HG03280 (cell line): ENCODE results near the gene CHD2.

Experiments
- ATAC-seq: cut with Tn5 transposase; IDR thresholded peaks from one replicate; pipeline ENCODE4 v1.9.1; 2021; ENCODE audit warnings: mild to moderate bottlenecking, moderate library complexity; ENCODE audit not compliant: unreplicated experiment

CHD2 gene

DNA sequence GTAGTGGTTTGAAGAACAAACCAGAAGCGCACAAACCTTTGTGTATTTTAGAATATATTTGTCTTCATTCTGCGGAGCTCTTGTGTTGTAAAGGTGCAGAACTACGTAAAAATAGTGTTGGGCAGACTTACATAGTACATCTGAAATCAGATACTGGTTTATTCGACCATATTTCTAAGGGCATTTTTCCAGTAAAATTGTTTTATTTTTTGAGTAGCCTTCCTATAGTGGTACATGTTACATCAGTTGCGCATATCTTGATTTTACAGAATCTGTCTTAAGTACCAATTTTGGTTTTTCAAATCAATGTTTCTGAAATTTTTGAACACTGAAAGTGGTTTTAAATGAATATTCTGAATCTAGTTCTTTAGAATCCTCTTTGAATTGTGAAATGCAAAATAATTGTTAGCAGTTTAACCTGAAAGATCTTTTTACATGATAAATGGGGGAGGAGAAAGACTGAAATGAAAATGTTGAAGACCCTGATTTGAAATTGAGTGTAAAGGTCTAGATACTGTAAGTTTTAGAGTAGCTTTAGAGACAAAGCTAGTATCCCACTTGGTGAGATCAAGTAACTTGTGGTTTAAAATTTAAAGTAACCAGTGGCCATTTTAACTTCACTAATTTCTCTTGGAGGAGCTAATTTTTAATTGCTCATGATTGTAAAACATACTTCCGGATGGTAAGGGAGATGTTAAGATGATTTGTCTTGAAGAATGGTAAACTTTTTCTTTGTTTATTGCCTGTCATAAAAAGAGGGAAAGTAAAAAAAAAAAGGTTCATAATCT, 15.5 kb upstream of the CHD2 start:
- ATAC-seq: no peak

GRCh38 chr15:92885224-92886041, 14.7 kb upstream of the CHD2 start:
- no peak for ATAC-seq

DNA sequence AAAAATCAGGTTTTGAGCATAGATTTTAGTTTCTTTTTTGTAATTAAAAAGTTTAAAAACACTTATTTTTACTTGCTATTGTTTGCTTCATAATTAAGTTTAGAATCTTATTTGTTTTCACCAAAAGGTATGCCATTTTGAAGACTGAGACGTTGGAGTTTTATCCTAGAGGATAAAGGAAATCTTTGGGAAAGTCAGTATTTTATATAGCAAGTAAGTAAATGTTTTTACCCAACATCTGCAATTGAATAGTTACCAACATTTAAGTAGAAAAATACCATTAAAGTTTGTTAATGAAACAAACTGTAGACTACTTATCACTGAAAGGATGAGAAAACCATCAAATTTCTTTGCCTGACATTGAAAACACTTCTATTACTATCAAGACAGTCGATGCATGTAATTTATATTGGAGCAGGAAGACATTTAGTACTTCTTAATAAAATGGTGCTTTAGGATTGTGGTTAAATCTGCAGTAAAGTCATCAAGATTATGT, 14.0 kb upstream of the CHD2 start:
- no peak for ATAC-seq

- no peak for ATAC-seq
Observed at GRCh38 chr15:92886815-92887214, 13.3 kb upstream of the CHD2 start.

DNA sequence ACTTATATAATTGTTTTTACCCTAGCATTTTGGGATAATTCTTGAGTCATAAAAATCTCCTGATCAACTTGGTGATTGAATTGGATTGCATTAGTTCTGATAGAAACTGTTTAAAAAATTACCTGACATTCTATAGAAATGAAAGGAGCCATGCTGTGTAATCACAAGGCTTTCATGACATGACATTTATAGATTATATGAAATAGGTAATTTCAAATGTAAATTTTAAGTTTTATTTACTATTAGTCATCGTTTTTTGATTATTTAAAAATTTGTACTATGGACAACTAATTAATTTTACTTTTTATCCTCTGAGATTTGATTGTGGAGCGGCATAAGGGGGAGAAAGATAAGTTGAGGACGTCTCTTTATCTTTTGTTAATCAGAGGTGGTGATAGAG, 12.3 kb upstream of the CHD2 start:
- ATAC-seq: no peak

DNA sequence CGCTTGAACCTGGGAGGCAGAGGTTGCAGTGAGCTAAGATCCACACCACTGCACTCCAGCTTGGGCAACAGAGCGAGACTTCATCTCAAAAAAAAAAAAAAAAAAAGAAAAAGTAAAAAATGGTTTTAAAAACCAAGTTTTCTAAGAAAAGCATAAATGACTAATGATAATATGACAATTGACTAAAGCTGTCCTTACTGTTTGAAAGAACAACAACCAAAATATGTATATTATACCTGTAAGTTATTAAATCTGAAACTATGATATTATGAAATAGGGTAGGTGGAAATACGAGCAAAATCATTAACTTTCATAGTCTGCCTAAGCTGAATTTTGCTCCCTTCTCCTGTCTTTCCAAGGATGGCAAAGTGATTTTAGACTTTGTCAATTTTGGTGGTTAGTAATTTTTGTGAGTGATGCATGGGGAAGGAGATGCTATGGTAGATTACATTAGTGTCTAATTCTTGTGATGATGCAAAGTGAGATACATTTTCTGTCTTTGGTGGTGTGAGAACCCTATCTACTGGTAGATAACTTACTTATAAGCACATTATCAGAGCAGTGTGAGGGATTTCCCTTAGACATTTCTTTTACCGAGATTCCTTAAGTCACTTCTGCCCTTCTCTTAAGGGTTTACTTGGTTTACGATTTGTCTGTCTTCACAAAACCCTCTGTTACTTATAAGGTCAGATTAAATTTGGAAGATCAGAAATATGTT, 10.6 kb upstream of the CHD2 start:
- no peak for ATAC-seq

DNA sequence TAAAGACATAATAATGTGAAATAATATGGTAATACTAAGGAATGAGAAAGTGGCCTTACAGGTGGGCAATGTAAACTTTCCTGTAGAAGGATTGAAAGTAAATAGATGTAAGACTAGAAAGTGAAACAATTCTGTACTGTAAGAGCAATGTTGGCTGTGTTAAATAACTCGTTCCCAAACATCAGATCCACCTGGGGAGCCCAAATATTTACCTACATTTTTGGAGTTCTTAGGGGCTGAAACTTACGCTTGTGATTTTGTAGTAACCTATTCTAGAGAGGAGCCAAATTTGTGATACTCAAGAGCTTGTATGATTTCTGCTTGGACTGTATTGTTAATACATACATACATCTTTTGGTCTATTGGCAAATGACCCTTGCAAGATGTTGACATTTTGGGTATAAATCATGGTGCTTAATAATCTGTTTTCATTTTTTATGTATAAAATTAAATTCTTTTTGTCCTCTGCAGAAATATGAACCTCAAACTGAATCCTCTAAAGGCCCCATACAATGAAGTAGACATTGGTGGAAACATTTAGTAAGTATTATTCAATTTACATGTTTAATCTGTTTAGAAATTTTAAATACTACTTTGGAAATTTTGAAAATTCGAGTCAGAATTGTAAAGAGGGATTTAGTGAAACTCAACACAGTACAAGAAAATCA, 8.5 kb upstream of the CHD2 start:
- ATAC-seq: no peak

GRCh38 chr15:92892201-92892555, 7.9 kb upstream of the CHD2 start:
- no peak for ATAC-seq

DNA sequence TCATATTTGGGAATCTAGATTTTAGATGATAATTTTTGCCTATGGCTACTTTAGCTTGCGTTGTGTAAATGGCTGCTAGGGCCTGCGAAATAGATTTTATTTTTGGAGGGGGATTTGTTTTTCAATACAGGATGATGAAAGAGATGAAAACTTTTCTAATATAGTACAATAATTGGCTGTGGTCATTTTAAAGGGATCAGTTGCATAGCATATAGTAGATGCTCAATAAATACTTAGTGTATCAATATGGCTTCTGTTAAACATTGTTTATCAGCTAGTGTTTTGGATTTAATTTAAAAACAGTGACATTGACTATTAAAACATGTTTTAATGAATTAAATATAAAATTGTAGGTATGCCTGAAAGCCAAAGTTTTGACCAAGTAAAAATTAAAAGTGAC, 6.9 kb upstream of the CHD2 start:
- ATAC-seq: no peak

- no peak for ATAC-seq
Observed at GRCh38 chr15:92896561-92896960, 3.6 kb upstream of the CHD2 start.

- ATAC-seq: no peak
Observed at GRCh38 chr15:92897620-92898019, 2.5 kb upstream of the CHD2 start.

DNA sequence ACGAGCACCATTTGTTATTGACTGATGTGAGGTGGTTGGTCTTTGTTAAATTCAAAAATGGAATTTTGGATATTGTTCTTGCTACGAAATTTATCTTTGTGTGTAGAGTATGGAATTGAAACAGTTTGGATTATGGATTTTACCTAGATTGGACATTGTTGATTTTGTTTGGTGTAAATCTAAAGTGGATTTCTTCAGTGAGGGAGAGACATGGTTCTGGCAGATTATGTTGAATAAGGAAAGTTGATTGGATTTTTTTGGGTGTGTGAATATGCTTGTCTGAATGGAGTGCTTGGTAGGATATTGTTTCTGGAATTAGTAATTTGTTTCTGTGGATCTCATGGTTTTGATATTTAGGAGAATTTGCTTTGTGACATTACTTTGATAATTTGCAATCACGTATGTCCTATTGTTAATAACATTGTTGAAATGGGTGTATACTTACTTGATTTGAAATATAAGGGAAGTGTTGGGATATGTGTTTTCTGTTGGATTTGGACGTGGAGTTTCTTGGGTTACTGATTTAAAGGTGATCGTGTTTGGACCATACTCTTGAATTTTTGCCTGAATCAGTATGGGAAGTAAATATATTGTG, 1.0 kb upstream of the CHD2 start:
- no peak for ATAC-seq

- no peak for ATAC-seq
Observed at GRCh38 chr15:92899601-92899947, 550 bp upstream of the CHD2 start.

DNA sequence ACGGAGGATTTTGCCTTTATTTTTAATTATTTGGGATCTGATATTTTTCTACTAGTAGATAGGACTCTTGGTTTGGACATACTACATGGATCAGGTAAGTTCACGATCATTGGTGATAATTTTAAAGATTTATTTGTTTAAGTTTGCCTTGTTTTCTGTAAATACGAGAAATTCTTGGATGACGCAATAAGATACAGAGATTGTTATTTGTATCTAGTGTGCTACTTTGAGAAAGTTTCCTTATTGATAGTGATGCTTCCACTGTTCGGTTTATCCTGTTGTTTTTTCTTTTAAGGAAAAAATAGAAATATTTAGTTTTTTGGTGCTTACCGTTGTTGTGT, 577 bp downstream of the CHD2 start:
- ATAC-seq: no peak

DNA sequence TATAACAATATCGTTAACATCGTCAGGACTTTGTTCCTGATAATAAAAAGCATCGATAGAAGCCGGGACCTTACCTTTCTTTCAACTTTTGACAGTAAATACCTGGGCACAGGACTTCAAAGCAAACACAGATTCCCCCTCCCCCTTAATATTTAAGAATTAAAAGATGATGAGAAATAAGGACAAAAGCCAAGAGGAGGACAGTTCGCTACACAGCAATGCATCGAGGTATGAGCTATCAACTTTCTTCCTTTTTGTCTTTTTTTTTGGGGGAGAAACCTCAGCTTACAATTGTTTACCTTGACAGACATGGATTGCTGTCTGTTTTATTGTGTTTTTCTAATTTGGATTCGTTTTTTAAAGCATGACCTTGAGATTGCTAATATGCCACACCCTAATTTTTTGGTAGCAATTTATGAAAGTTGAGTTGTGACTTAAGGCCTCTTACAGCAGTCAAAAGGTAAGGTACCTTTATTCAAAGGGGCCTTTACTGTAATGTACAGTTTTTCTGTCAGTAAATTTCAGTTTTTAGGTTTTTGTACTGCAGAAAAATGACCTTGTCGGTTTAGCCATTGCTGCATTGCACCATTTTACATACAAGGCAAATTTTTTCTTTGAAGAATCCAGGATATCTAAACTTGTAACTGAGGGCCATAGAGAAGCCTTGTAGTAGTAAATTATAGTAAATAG, 1.1 kb downstream of the CHD2 start:
- no peak for ATAC-seq

- no peak for ATAC-seq
Observed at GRCh38 chr15:92901995-92902394, 1.9 kb downstream of the CHD2 start.

DNA sequence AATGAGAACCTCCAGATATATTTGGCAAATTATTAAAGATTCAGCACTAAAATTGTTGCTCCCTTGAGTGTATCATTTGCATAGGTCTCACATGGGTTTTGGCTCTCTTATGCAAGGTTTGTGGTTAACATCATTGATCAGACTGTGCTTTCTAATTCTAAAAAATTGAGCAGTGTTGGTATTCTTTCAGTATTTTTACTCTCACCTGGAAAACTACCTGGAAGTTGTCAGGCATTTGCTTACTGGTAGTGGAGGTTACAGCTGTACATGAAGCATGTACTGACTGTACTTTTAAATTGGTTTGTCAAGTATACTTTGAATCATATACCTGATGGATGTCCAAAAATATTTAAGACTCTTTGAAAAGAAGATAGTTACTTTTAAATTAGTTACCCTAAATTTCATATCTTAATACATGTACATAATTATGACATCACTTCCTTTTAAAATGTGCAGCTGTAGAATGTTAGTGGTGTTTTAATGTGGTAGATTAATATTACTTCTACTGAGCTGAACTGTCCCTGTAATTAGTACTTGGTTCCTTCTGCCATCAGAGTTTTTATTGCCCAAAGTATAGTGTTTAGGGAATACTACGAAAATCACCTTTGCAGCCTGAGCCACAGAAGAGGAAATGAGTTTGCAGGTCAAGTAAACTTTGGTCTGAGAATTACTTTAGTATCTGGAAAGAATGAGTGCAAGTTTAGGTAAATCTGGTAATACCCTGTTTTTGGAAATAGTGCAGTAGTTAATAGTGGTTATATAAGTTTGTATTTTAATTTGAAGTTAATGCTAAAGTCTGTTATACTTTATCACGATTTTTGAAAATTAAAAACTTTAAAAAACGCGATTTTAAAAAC, 2.8 kb downstream of the CHD2 start:
- no peak for ATAC-seq

GRCh38 chr15:92903631-92903965, 3.5 kb downstream of the CHD2 start:
- no peak for ATAC-seq

DNA sequence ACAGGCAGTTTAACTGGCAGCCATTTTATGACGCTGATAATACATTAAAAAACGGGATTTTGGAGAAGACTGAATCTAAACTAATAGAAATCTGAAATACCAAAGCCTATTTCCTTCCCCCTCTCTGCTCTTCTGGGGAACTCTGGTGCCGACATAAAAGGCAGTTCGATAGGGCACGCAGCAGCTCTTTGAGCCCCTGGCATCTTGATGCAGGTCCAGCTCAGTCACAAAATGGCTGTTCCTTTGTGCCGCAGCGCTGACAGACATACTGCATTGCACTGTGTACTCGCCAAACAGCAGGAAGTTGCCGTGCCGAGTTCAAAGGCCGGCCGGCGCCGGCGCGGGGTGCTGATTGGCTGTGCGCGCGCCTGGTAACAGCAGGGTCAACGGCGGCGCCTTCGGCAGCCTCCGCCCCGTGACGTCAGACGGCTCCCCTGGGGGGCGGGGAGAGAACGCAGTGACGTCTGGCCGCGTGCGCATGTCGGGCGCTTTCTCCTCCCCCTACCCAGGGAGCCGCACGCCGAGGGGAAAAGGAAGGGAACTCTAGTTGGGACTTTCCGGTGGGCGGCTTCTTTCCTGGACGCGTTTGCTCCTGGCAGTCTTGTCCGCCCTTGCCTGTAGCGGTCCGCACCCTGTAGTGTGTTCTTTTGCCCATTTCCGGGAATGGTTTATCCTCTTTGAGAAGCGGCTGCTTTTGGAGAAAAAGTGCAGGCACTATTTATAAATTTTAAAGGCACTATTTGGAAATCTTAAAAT, 4.0 kb downstream of the CHD2 start:
- peak; percentile 85 for ATAC-seq
